OCI-LY1 (cell line): ENCODE measurements around the gene SLC6A8.

Source experiments
- EZH2 ChIP-seq: fragments of 200-600 bp; sonication (generic), shearing (Covaris generic); IDR thresholded peaks from 2 replicates; pipeline ENCODE4 v1.8.0; 2017; ENCODE audit warnings: borderline replicate concordance, mixed run types, mild to moderate bottlenecking, antibody characterized with exemption, low read length, moderate library complexity, mixed read lengths
- TF ChIP-seq, protein P1 (sequence below): fragments of 200-600 bp; sonication (generic), shearing (Covaris generic); IDR thresholded peaks from 2 replicates; pipeline ENCODE4 v1.5.1; 2017; ENCODE audit warnings: mild to moderate bottlenecking, antibody characterized with exemption, low read length, moderate library complexity, mixed read lengths

DNA sequence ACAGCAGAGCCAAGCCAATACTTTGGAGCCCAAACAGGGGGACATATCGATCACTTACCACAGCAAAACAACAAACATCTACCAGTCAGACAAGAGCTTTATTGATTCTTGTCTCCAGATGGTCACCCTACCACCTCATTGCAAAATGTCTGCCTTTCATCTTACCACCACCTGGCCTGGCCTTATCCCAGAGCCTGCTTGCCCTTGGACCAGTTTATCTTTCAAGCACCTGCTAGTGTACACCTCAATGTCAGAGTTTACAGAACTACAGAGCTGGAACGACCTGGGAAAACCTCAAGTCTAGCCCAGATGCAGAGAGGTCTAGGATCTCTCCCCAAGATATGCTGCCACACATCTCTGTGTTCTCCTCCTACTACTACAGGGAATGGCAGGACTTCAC, 32.0 kb downstream of the SLC6A8 start:
- TF ChIP-seq, protein P1, sequence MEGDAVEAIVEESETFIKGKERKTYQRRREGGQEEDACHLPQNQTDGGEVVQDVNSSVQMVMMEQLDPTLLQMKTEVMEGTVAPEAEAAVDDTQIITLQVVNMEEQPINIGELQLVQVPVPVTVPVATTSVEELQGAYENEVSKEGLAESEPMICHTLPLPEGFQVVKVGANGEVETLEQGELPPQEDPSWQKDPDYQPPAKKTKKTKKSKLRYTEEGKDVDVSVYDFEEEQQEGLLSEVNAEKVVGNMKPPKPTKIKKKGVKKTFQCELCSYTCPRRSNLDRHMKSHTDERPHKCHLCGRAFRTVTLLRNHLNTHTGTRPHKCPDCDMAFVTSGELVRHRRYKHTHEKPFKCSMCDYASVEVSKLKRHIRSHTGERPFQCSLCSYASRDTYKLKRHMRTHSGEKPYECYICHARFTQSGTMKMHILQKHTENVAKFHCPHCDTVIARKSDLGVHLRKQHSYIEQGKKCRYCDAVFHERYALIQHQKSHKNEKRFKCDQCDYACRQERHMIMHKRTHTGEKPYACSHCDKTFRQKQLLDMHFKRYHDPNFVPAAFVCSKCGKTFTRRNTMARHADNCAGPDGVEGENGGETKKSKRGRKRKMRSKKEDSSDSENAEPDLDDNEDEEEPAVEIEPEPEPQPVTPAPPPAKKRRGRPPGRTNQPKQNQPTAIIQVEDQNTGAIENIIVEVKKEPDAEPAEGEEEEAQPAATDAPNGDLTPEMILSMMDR: no peak
- no peak for TF ChIP-seq EZH2
